GM19468 (cell line): ENCODE measurements around the gene ZNF385B.

Experiments used
- ATAC-seq: cut with Tn5 transposase; IDR thresholded peaks from one replicate; pipeline ENCODE4 v1.9.1; 2021; ENCODE audit warnings: mild to moderate bottlenecking, moderate library complexity, moderate number of reproducible peaks; ENCODE audit not compliant: unreplicated experiment; ENCODE audit errors: extremely low read depth

ZNF385B gene

DNA sequence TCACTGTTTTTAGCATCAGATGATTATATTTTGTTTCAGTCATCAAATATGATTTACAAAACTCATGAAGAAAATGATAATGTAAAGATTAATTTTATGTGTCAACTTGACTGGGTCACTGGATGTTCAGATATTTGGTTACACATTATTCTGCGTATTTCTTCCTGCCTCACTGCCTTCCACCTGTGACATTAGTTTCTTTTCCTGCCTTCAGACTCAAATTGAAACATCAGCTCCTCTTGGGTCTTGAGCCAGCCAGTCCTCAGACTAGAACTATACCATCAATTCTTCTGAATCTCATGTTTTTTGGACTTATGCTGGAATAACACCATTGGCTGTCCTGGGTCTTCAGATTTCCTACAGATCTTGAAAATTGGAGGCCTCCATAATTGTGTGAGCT lies 96.7 kb downstream of the ZNF385B start:
- ATAC-seq, result peak; percentile 31

DNA sequence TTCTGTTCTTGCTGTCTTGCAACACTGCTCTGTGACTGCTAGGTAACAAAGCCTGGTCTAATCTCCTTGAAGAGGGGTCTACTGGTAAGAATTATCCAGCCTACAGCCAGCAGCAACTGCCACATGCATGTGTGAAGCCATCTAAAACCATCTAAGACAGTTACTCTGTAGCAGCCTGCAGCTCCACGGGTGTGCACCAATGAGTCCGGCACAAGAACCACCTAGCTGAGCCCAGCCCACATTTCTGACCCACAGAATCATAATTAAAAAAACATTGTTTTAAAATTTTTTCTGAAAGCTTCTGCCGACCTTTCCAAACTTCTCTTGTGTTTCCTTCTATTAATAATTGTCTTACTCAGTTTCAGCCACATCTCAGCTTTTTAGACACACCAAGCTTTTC lies 102.8 kb downstream of the ZNF385B start:
- no peak for ATAC-seq

DNA sequence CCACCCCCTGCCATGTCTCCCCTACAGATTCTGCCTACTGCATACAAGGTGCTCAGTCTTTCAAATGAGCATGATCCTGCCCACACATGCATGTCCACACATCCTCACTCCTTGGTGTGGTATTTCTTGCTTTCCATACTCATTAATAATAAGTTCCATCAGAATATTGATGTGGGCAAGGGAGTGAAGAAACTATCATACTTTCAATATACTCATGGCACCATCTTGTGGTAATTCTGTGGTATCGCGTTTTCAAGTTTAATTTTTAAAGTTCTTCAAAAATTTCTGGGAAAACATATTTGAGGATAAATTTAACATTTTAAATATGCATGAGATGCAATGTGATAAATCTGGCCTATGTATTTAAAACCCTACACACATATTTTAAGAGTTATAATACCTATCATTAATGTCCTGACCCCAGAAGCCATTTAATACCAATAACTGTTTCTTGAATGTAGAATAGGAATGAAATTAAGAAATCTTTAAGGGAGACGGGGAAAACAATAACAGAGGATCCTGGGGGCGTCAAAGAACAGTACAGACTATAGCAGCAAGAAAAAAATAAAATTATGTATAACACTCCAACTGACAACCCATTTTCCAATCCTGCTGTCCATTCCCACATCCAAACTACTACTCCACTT lies 110.1 kb downstream of the ZNF385B start:
- ATAC-seq, result no peak

DNA sequence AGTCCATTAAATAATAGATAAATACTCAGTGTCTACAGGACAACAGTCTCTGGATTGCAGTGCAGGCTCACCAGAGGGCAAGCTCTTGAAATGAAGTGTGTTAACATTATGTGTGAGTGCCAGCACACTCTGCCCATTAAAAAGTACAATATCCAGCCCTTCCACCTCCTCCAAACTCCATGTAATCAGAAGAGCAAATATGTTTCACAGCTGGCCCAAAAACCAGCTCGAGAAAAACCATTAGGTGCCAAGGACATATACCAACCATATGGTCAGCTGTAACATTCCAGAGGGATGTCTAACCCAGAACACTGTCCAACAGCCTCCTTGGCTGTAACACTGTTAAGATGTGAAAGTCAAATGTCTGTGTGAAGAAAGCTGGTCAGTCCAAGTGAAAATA lies 112.2 kb downstream of the ZNF385B start:
- no peak for ATAC-seq

DNA sequence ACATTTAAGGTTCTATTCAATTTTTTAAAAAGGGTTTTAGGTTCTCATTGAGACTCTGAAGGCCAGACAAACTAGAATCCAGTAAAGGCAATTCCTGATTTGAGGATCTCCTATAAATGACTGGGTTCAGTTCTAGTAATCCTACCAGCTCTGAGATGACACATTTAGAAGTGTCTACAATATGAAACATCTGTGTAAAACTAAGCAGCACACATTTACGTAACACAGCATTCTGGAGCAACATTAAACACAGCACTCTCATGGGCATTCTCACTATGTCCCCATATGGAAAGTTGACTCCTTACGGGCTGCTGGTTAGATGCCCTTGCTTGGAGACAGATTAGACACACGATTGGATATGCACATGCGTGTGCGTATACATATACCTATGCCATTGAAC lies 114.4 kb downstream of the ZNF385B start:
- ATAC-seq, result no peak

DNA sequence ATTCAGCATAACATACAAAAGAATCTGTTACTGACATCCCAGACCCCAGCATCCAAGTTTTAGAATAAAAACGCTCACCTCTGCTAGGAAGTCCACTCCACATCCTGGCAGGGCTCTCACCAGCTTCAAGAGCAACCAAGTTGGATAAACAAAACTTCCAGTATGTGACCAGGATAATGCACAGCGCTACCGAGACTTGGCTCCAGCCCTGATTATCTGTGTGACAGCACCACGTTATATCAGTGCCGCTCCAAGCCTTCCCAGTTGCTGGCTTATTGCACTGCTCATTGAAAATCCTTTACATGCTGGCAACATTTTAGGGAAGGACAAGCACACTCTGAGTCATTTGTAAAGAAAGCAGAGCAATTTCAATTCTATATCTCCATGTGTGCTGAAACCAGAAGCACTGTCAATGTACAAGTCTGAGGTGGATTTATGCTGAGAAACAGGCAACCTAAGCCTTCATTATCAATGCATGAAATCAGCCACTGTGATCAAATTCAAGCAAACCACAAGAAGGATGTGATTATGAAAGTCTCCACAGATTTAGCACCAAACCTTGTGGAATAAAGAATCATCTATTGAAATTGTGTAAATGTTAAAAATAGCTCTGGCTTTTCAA lies 115.7 kb downstream of the ZNF385B start:
- ATAC-seq, result no peak

DNA sequence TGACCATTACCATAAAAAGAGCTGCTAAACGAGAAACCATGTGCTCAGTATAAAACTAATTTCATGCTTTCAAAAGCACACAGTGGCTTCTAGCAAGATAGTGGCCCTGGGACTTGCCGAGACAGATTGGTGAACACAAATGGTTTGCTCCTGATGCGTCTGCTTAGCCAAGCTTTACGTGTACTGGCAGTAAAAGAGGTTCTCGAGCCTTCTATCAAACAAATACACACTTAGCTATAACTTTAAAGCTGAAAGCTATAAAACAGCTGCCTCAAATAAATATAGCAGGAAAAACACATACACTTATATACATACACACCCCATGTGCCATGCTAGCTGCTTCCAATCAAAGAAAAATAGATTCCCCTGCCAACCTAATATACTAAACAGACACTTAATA lies 117.0 kb downstream of the ZNF385B start:
- ATAC-seq, result no peak

DNA sequence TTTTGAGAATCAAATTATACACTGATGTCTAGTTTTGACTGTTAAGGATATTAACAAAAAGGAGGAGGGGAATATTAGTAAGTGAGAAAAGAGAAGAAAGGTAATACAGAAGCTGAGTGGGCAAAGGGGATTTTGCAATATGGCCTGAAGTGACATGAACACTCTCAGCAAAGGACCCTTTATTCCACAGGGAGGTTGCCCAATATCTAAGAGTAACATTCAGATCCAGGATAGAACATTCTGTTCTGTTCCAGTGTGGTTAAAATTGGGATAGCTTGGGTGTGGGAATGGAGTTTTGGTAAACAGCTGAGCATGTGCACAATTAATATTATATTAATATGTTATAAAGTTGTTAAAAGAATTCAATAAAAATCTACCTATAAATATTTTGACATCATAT lies 120.1 kb downstream of the ZNF385B start:
- ATAC-seq, result no peak

DNA sequence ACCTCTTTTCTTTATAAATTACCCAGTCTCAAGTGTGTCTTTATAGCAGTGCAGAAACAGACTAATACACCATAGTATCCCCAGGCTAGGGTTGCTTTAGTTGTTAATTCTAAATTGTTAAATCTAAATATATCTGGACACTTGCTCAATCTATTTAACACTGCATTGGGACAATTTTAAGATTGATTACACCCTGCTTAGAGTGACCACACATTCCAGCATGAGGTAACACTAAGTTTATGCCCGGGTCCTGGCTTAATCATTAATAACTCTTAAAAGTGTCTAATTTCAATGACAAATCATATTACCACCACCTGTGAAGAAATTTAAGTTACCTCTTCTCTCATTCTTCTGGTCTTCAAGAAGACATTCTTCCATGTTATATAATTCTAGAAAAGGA lies 131.4 kb downstream of the ZNF385B start:
- ATAC-seq, result no peak

DNA sequence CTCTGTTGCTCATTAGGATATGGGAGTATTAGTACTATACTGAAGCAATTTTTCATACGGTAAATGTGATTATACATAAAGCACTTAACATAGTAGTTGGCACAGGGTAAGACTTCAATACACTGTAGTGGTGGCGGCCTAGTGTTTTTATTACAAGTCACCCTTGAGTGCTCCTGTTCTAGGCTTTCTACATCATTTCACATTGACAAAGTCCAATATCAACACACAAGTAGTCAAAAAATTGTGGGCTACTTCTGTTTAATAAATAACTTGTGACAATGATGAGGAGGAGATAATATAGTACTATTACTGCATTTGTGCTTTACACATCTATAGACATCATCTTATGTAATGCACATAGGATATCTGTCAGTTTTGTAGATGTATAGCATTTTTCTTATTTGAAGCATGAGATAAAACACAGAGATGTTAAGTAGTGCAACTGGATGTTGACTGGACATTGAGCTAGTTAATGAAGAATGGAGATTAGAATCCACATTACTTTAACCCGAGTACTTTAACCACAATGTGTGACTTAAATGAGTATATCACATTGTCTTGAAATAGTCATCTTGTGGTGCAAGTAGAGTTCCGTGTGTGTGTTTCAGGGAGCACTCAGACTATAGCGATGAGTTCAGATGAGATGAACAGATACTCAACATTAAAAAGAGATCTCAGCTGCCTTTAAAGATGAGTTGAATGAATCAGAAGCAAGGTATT lies 134.8 kb downstream of the ZNF385B start:
- ATAC-seq, result no peak

DNA sequence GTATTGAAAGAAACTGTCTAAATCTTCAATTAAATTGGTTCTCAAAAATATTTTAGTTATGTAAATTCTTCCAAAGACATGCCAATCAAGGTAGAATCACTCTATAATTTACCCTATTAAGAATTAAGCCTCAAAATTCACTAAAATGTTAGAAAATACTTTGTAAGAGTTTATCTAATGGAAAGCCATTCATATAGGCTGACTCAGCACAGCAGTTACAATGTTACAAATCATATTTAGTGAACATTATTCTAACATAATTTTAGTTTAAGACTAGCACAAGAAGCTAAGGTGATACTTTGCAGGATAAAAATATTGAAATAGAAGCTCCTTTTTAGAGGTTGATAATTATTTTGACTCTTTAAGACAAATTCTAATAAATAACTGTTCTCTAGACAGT lies 137.0 kb downstream of the ZNF385B start:
- no peak for ATAC-seq

DNA sequence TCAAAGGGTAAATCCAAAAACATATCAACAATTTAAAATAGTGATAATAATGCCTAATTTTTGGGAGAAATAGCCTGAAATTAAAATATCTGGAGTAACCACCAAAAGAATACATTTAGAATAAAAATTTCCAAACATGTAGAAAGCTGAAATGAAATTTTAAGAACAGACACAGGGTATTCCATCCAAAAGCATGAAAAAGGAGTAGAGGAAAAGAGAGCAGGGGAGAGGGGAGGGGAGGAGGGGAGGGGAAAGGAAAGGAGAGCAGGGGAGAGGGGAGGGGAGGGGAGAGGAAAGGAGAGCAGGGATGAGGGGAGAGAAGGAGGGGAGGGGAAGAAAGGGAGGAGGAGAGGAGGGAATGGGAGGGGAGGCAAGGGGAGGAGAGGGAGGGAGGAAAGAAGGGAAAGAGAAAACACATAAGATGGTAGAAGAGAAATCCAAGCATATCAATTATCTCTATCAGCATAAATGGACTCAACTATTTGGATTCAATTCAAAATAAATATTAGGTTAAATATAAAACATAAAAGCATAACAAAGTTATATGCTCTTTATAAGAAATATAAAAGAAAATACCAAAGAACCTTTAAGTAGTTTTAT lies 141.1 kb downstream of the ZNF385B start:
- ATAC-seq, result no peak

DNA sequence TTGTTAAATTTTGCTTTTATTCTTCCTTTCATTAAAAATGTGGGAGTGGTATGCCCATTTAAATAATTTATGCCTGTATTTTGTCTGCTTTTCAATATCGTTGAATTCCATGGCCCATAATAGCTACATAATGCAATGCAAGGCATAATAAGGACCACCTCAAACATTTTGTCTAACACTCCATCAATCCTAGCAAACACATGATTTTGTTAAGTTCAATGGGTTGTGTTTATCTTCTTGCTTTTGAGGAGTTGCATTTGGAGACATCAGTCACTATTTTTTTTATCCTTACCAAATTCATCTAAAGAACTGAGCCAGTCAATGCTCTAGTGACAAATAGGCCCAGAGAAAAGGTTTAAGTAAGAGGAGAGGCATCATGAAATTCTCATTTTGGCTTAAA lies 145.5 kb downstream of the ZNF385B start:
- no peak for ATAC-seq

DNA sequence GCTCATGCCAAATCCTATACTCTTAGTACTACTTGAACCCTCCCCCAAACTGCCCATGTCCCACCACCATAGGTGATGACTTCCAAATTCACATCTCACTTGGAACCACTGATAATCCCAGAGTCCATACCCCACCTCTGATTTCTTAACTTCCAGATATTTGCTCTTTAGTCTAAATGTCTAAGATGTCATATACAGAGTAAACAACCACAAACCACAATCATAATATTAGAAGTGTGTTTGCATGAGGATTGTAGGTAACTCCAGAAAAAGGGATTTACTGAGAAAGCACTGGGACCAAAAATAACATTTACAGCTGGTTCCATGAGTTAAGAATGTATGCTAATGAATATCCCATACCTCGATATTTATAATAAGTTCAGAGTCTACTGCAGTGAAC lies 146.2 kb downstream of the ZNF385B start:
- ATAC-seq, result no peak

DNA sequence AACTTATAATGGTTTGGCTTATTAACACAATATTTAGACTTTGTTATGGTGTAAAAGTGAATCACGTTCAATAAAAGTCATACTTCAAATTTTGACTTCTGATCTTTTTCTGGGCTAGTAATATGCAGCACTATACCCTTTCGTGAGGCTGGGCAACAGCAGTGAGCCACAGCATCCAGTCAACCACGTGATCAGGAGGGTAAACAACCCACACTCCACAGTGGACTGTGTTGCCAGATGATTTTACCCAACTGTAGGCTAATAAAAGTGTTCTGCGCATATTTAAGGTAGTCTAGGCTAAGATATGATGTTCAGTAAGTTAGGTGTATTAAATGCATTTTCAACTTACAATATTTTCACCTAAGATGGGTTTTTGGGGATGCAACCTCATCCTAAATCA lies 148.6 kb downstream of the ZNF385B start:
- ATAC-seq, result no peak

DNA sequence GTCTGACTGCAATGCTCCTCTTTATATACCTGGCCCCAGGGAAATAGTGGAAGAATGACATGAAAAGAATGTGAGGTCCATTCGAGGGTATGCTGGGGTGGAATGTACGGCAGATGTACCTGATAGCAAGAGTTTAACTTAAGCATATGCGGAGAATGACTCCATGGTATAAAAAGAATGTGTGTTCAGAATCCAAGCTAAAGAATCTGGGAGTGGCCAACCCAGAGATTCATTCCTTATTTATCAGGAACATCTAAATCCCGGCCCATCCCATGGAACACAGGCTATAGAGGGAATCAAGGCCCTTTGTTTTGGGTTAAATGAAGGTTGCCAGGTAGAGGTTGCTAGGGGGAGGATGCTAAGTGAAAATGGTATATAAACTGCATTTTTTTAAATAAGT lies 150.0 kb downstream of the ZNF385B start:
- ATAC-seq, result no peak

DNA sequence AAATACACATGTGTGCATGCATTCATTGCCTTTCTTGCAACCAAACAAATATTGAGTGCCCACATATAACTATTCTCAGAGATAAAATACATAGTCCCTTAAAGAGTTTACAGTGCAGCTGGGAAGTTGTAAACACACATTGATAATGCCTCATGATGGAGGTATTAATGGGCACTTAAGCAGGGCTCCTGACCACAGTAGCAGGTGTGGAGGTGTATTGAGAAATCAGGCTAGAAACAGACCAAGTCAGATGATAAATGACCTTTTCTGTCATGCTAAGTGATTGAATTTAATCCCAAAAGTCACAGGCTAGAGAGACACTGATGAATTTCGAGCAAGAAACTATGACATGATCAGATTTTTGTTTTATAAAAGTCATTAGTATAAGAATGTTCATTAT lies 157.7 kb downstream of the ZNF385B start:
- no peak for ATAC-seq

DNA sequence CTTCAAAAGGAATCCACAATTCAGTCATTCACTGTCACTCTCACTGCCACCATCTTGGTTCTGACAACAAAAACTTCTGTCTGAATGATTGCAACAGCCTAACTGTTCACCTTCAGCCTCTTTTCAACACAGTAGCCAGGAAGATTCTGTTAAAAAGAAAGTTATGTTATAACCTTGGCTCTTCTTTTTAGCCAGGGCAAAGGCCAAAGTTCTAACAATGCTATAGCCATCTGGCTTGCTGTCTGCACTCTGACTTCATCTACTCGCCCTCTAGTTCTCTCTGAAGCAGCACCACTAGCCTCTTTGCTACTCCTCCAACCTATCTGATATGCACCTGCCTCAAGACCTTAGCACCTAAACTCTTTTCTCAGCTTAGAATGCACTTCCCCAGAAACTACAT lies 158.5 kb downstream of the ZNF385B start:
- no peak for ATAC-seq

DNA sequence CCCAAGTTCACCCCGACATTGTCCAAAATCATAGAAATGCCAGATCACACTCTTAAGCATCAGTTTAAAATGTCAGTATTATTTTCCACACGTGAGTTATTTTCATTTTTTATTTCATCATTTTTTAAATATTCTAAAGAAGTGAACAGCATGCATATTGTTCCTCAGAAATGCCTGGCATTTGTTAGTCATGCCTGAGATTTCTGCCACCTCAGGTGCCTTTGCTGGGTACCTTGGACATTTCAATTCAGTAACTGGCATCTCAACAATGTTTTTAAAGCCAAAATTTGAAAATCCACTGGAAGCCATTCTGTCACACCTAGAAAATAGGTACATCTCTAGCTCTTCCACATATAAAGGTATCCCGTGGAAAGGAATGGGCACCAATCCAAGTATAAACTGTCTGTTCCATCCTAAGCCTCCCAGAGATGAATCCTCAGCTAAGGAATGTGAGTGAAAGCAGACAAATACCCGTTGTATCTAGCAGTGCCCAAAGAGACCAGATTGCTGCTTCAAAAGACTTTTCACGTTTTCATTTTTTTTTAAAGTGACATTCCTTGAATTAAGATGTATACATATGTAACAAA lies 159.8 kb downstream of the ZNF385B start:
- ATAC-seq, result no peak

DNA sequence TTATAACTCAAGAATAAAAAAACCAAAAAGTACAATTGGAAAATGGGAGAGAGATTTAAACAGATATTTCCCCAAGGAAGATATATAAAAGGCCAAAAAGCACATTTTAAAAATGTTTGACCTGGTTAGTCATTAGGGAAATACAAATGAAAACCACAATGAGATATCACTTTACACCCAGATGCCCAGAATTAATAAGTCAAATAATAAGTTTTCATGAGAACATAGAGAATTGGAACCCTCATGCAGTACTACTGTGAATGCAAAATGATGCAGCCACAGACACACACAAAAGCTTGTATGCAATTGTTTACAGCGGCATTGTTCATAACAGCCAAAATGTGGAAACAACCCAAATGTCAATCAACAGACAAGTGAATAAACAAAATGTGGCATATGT lies 165.9 kb downstream of the ZNF385B start:
- no peak for ATAC-seq

DNA sequence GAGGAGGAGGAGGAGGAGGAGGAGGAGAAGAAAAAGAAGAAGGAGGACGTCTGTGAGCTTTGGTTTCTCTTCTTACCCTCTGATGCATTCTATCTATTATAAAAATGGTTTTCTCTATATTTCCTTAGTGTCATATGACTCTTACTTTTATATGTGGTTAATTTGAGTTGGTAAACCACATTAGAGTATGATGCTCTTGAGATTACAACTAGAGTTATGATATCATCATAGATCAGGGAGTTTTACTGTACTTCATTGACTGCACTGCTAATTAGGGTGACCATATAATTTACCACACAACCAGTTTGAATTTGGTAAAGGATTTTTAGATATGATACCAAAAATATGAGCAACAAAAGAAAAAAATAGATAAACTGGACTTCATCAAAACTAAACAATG lies 166.4 kb downstream of the ZNF385B start:
- ATAC-seq, result no peak
